ENCODE data around the gene MINDY3.

MINDY3 gene

GRCh38 chr10:15864419-15864818, 4.1 kb upstream of the MINDY3 start:
- H3K9me2 ChIP-seq (replicated peaks; ENCODE audit: control insufficient read depth, low read length) = no peaks in the 10 kb centered on the region
- H3K4me2 ChIP-seq (ENCODE audit: low read length) = no peak overlapping the region
- peaks cover 13% of the 10 kb centered on the region for H3K79me2 ChIP-seq (ENCODE audit: control insufficient read depth, low read length)
- TF ChIP-seq EZH2phosphoT487 (IDR thresholded peaks at IDR 0.05; ENCODE audit: borderline replicate concordance, low read length) (no peak), CTCF (IDR thresholded peaks at IDR 0.05; ENCODE audit: low read depth, low read length, poor library complexity, severe bottlenecking) (no peak)
- 0 out of 2 replicates have a peak, but pooled peaks cover 3% of the 10 kb centered on the region for H3F3A ChIP-seq (ENCODE audit: control insufficient read depth, insufficient read depth)
- peaks cover 20% of the 10 kb centered on the region for H3K27me3 ChIP-seq (ENCODE audit: control insufficient read depth, low read length)
- H3K4me1 ChIP-seq (ENCODE audit: control insufficient read depth, low read length) = peaks cover 9% of the 10 kb centered on the region
- H3K4me3 ChIP-seq (ENCODE audit: low read length) = no peak overlapping the region
- no peaks in the 10 kb centered on the region for H3K9me3 ChIP-seq (ENCODE audit: control insufficient read depth, insufficient read depth, low read length)
- H3K36me3 ChIP-seq (ENCODE audit: control insufficient read depth, low read length) = no peaks in the 10 kb centered on the region; the same call in 1 of the 2 replicates
- H3K27ac ChIP-seq (ENCODE audit: low read depth, low read length) = no peak overlapping the region
- H4K20me1 ChIP-seq (ENCODE audit: control insufficient read depth, insufficient read depth, low read depth, low read length) = no peaks in the 10 kb centered on the region

GRCh38 chr10:15863733-15864132, 3.4 kb upstream of the MINDY3 start:
- Histone ChIP-seq H4K20me1 (ENCODE audit: control insufficient read depth, insufficient read depth, low read depth, low read length) (peaks cover 3% of the 10 kb centered on the region; the same call in 1 of the 2 replicates), H3K27me3 (ENCODE audit: control insufficient read depth, low read length) (peaks cover 20% of the 10 kb centered on the region), H3K27ac (ENCODE audit: low read depth, low read length) (no peak overlapping the region), H3K4me1 (ENCODE audit: control insufficient read depth, low read length) (peaks cover 15% of the 10 kb centered on the region), H3K36me3 (ENCODE audit: control insufficient read depth, low read length) (no peaks in the 10 kb centered on the region; the same call in 1 of the 2 replicates), H3F3A (ENCODE audit: control insufficient read depth, insufficient read depth) (0 out of 2 replicates have a peak, but pooled peaks cover 3% of the 10 kb centered on the region), H3K4me2 (ENCODE audit: low read length) (no peak overlapping the region), H3K79me2 (ENCODE audit: control insufficient read depth, low read length) (peaks cover 20% of the 10 kb centered on the region), H3K9me2 (replicated peaks; ENCODE audit: control insufficient read depth, low read length) (no peaks in the 10 kb centered on the region), H3K4me3 (ENCODE audit: low read length) (no peak overlapping the region), H3K9me3 (ENCODE audit: control insufficient read depth, insufficient read depth, low read length) (no peaks in the 10 kb centered on the region)
- no peak for TF ChIP-seq CTCF (IDR thresholded peaks at IDR 0.05; ENCODE audit: low read depth, low read length, poor library complexity, severe bottlenecking)
- no peak for TF ChIP-seq EZH2phosphoT487 (IDR thresholded peaks at IDR 0.05; ENCODE audit: borderline replicate concordance, low read length)

- Histone ChIP-seq H4K20me1 (ENCODE audit: control insufficient read depth, insufficient read depth, low read depth, low read length) (peaks cover 3% of the 10 kb centered on the region; the same call in 1 of the 2 replicates), H3K4me2 (ENCODE audit: low read length) (no peak overlapping the region), H3K27ac (ENCODE audit: low read depth, low read length) (no peak overlapping the region), H3K27me3 (ENCODE audit: control insufficient read depth, low read length) (peaks cover 20% of the 10 kb centered on the region), H3K4me1 (ENCODE audit: control insufficient read depth, low read length) (peaks cover 19% of the 10 kb centered on the region), H3F3A (ENCODE audit: control insufficient read depth, insufficient read depth) (0 out of 2 replicates have a peak, but pooled peaks cover 3% of the 10 kb centered on the region), H3K36me3 (ENCODE audit: control insufficient read depth, low read length) (no peaks in the 10 kb centered on the region; the same call in 1 of the 2 replicates), H3K9me3 (ENCODE audit: control insufficient read depth, insufficient read depth, low read length) (no peaks in the 10 kb centered on the region), H3K4me3 (ENCODE audit: low read length) (no peak overlapping the region), H3K79me2 (ENCODE audit: control insufficient read depth, low read length) (peaks cover 24% of the 10 kb centered on the region), H3K9me2 (replicated peaks; ENCODE audit: control insufficient read depth, low read length) (no peaks in the 10 kb centered on the region)
- TF ChIP-seq CTCF (IDR thresholded peaks at IDR 0.05; ENCODE audit: low read depth, low read length, poor library complexity, severe bottlenecking) (no peak), EZH2phosphoT487 (IDR thresholded peaks at IDR 0.05; ENCODE audit: borderline replicate concordance, low read length) (no peak)
Measured at GRCh38 chr10:15863323-15863722, 3.0 kb upstream of the MINDY3 start.

All from DOHH2 (cell line).